ENCODE measurements around the gene CISD1. TPM values are rescaled to one million over a fixed set of nuclear protein-coding genes. Genes with fewer than 3 reads are reported as not detected.
A peak's percentile ranks its signal among the peaks of the same experiment; 100 is the strongest.
"Not testable (repeated sequence)": the region's sequence is repeated elsewhere in the genome, so short reads cannot be mapped to it uniquely, and the experiment has no call there.

CISD1 gene
- total RNA-seq, 1 donor = 63.8 TPM

GRCh38 chr10:58254644-58255043, 14.3 kb upstream of the CISD1 start:
- no peak for TF ChIP-seq CTCF (IDR thresholded peaks at IDR 0.05; ENCODE audit: insufficient read depth, low read length)

GRCh38 chr10:58256013-58256780, 12.8 kb upstream of the CISD1 start:
- not testable (repeated sequence) for DNase-seq (ENCODE audit: low read depth); H3K4me3 ChIP-seq (ENCODE audit: low read depth, low read length)

More at GRCh38 chr10:58254644-58255043, 14.3 kb upstream of the CISD1 start:
- H3K4me3 ChIP-seq (ENCODE audit: low read depth, low read length) = no peak overlapping the region
- DNase-seq (ENCODE audit: low read depth) = no peak

- H3K4me3 ChIP-seq (ENCODE audit: low read depth, low read length) = no peak overlapping the region
- DNase-seq (ENCODE audit: low read depth) = no peak
- peak; percentile 12 for TF ChIP-seq CTCF (IDR thresholded peaks at IDR 0.05; ENCODE audit: insufficient read depth, low read length)
These were observed 9.8 kb upstream of the CISD1 start for GRCh38 chr10:58258977-58259692.

- no peak for DNase-seq (ENCODE audit: low read depth)
- no peak for TF ChIP-seq CTCF (IDR thresholded peaks at IDR 0.05; ENCODE audit: insufficient read depth, low read length)
- no peak overlapping the region for H3K4me3 ChIP-seq (ENCODE audit: low read depth, low read length)
These were observed 8.6 kb upstream of the CISD1 start for GRCh38 chr10:58260334-58260733.

GRCh38 chr10:58262766-58263165, 6.2 kb upstream of the CISD1 start:
- no peak overlapping the region for H3K4me3 ChIP-seq (ENCODE audit: low read depth, low read length)
- DNase-seq (ENCODE audit: low read depth) = no peak
- no peak for TF ChIP-seq CTCF (IDR thresholded peaks at IDR 0.05; ENCODE audit: insufficient read depth, low read length)

- no peak overlapping the region for H3K4me3 ChIP-seq (ENCODE audit: low read depth, low read length)
- DNase-seq (ENCODE audit: low read depth) = no peak
- no peak for TF ChIP-seq CTCF (IDR thresholded peaks at IDR 0.05; ENCODE audit: insufficient read depth, low read length)
These were observed 4.2 kb upstream of the CISD1 start for GRCh38 chr10:58264780-58265179.

- H3K4me3 ChIP-seq (ENCODE audit: low read depth, low read length) = peak overlapping the region; percentile 88
- DNase-seq (ENCODE audit: low read depth) = no peak
- TF ChIP-seq CTCF (IDR thresholded peaks at IDR 0.05; ENCODE audit: insufficient read depth, low read length) = no peak
These were observed 3.7 kb upstream of the CISD1 start for GRCh38 chr10:58265249-58265648.

All from fibroblast of the aortic adventitia (primary cell).